ENCODE results near the gene IL12RB1.

Gene IL12RB1

GRCh38 chr19:18059297-18059696, 27.4 kb downstream of the IL12RB1 start:
- Histone ChIP-seq H3K79me2 (ENCODE audit: control insufficient read depth, low read length) (no peaks in the 10 kb centered on the region), H3K9me2 (replicated peaks; ENCODE audit: control insufficient read depth, low read length) (no peaks in the 10 kb centered on the region), H3K27me3 (ENCODE audit: control insufficient read depth, low read length) (no peaks in the 10 kb centered on the region), H3K9me3 (ENCODE audit: control insufficient read depth, insufficient read depth, low read length) (no peaks in the 10 kb centered on the region), H4K20me1 (ENCODE audit: control insufficient read depth, insufficient read depth, low read depth, low read length) (no peaks in the 10 kb centered on the region), H3K4me2 (ENCODE audit: low read length) (no peak overlapping the region), H3K4me3 (ENCODE audit: low read length) (no peak overlapping the region), H3K36me3 (ENCODE audit: control insufficient read depth, low read length) (peaks cover 3% of the 10 kb centered on the region; the same call in 1 of the 2 replicates), H3K4me1 (ENCODE audit: control insufficient read depth, low read length) (peaks cover 17% of the 10 kb centered on the region), H3K27ac (ENCODE audit: low read depth, low read length) (no peak overlapping the region), H3F3A (ENCODE audit: control insufficient read depth, insufficient read depth) (0 out of 2 replicates have a peak, but pooled peaks cover 5% of the 10 kb centered on the region)
- TF ChIP-seq EZH2phosphoT487 (IDR thresholded peaks at IDR 0.05; ENCODE audit: borderline replicate concordance, low read length) (no peak), CTCF (IDR thresholded peaks at IDR 0.05; ENCODE audit: low read depth, low read length, poor library complexity, severe bottlenecking) (no peak)

GRCh38 chr19:18058208-18059009, 28.3 kb downstream of the IL12RB1 start:
- Histone ChIP-seq H3K9me2 (replicated peaks; ENCODE audit: control insufficient read depth, low read length) (no peaks in the 10 kb centered on the region), H3K27ac (ENCODE audit: low read depth, low read length) (peak overlapping the region; percentile 15; the same call in 1 of the 2 replicates), H3K4me3 (ENCODE audit: low read length) (peak overlapping the region; percentile 61), H3K9me3 (ENCODE audit: control insufficient read depth, insufficient read depth, low read length) (no peaks in the 10 kb centered on the region), H3F3A (ENCODE audit: control insufficient read depth, insufficient read depth) (0 out of 2 replicates have a peak, but pooled peaks cover 5% of the 10 kb centered on the region), H3K79me2 (ENCODE audit: control insufficient read depth, low read length) (no peaks in the 10 kb centered on the region), H3K4me2 (ENCODE audit: low read length) (peak overlapping the region; percentile 71), H3K36me3 (ENCODE audit: control insufficient read depth, low read length) (peaks cover 2% of the 10 kb centered on the region; the same call in 1 of the 2 replicates), H4K20me1 (ENCODE audit: control insufficient read depth, insufficient read depth, low read depth, low read length) (no peaks in the 10 kb centered on the region), H3K27me3 (ENCODE audit: control insufficient read depth, low read length) (no peaks in the 10 kb centered on the region), H3K4me1 (ENCODE audit: control insufficient read depth, low read length) (peaks cover 16% of the 10 kb centered on the region)
- TF ChIP-seq CTCF (IDR thresholded peaks at IDR 0.05; ENCODE audit: low read depth, low read length, poor library complexity, severe bottlenecking) (peak; percentile 99), EZH2phosphoT487 (IDR thresholded peaks at IDR 0.05; ENCODE audit: borderline replicate concordance, low read length) (no peak)

- H3K4me1 ChIP-seq (ENCODE audit: control insufficient read depth, low read length), result peaks cover 13% of the 10 kb centered on the region
- no peaks in the 10 kb centered on the region for H3K9me2 ChIP-seq (replicated peaks; ENCODE audit: control insufficient read depth, low read length)
- 0 out of 2 replicates have a peak, but pooled peaks cover 3% of the 10 kb centered on the region for H3F3A ChIP-seq (ENCODE audit: control insufficient read depth, insufficient read depth)
- no peaks in the 10 kb centered on the region for H3K9me3 ChIP-seq (ENCODE audit: control insufficient read depth, insufficient read depth, low read length)
- no peaks in the 10 kb centered on the region for H3K36me3 ChIP-seq (ENCODE audit: control insufficient read depth, low read length)
- H3K4me3 ChIP-seq (ENCODE audit: low read length), result no peak overlapping the region
- H3K79me2 ChIP-seq (ENCODE audit: control insufficient read depth, low read length), result no peaks in the 10 kb centered on the region
- no peaks in the 10 kb centered on the region for H4K20me1 ChIP-seq (ENCODE audit: control insufficient read depth, insufficient read depth, low read depth, low read length)
- peak overlapping the region; percentile 71; the same call in 1 of the 2 replicates for H3K4me2 ChIP-seq (ENCODE audit: low read length)
- no peaks in the 10 kb centered on the region for H3K27me3 ChIP-seq (ENCODE audit: control insufficient read depth, low read length)
- TF ChIP-seq EZH2phosphoT487 (IDR thresholded peaks at IDR 0.05; ENCODE audit: borderline replicate concordance, low read length) (no peak), CTCF (IDR thresholded peaks at IDR 0.05; ENCODE audit: low read depth, low read length, poor library complexity, severe bottlenecking) (no peak)
- no peak overlapping the region for H3K27ac ChIP-seq (ENCODE audit: low read depth, low read length)
These were observed 29.2 kb downstream of the IL12RB1 start for GRCh38 chr19:18057557-18057956.
